Upper lobe of left lung (tissue), 4 donors: ENCODE measurements around the gene ATP6V1B1.

Experiments
- CTCF ChIP-seq, 6 experiments: fragments of 450-650 bp in 4 of 6; fragments of 200-600 bp in 2 of 6; sonication (generic) in 2 of 6; IDR thresholded peaks; one replicate each; pipeline ENCODE4 v1.5.1; 2016 to 2019; ENCODE audit warnings: antibody characterized with exemption in 6 of 6
- POLR2A ChIP-seq, 4 donors: fragments of 450-650 bp; IDR thresholded peaks; one replicate each; pipeline ENCODE4 v1.5.1; 2016 to 2017; ENCODE audit warnings: antibody characterized with exemption in 4 of 4, mild to moderate bottlenecking in 2 of 4
- POLR2AphosphoS5 ChIP-seq, 2 donors: sonication (generic); formaldehyde crosslinking; IDR thresholded peaks; one replicate each; pipeline ENCODE4 v1.5.1; 2017; ENCODE audit warnings: antibody characterized with exemption in 2 of 2

- TF ChIP-seq CTCF (IDR thresholded peaks at IDR 0.05) (no peak), POLR2AphosphoS5 (IDR thresholded peaks at IDR 0.05) (no peak), POLR2A (IDR thresholded peaks at IDR 0.05) (no peak)
These were observed 13.4 kb downstream of the ATP6V1B1 start for GRCh38 chr2:70949086-70949485.
